ENCODE data around the gene METTL27.
"Not testable (repeated sequence)": the region's sequence is repeated elsewhere in the genome, so short reads cannot be mapped to it uniquely, and the experiment has no call there.

METTL27 gene

DNA sequence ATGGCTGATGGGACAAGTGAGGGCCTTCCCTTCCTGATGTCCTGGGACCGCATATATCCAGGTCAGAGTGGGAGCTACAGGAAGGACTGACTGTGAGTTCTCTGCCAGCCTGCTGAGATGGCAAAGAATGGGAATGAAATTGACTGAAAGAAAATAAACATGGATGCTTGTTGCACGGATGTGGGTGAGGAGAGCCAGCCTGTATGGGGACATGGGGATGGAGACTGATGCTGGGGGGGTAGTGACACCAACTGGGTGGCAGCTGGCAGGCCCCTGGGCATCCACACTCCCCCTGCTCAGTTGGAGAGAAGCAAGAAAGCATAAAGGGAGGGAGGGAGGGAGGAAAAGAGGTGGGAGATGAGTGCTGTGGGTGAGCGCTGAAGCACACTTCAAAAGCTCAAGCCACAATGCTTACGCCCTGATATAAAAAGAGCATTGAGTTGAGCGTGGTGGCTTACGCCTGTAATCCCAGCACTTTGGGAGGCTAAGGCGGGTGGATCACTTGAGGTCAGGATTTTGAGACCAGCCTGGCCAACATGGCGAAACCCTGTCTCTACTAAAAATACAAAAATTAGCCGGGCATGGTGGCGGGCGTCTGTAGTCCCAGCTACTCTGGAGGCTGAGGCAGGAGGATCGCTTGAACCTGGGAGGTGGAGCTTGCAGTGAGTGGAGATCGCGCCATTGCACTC is 20.6 kb downstream of the METTL27 start:
- not testable (repeated sequence) for FAIRE-seq; DNase-seq (ENCODE audit: low spot score)

DNA sequence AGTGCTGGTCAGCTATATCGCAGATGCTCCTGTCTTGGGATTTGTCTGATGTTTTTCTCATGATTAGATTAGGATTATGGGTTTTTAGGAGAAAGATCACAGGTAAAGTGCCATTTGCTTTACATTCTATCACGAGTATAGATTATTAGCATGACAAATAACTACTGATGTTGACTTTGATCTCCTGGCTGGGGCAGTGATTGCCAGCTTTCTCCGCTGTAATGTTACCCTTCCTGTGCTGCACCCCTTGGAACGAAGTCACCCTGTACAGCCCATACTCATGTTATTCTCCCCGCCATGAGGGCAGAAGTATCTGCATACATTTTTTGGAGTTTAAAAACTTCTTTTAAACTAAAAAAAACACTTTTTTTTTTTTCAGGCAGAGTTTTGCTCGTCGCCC is 22.3 kb downstream of the METTL27 start:
- FAIRE-seq: no peak
- no peak for DNase-seq (ENCODE audit: low spot score)

DNA sequence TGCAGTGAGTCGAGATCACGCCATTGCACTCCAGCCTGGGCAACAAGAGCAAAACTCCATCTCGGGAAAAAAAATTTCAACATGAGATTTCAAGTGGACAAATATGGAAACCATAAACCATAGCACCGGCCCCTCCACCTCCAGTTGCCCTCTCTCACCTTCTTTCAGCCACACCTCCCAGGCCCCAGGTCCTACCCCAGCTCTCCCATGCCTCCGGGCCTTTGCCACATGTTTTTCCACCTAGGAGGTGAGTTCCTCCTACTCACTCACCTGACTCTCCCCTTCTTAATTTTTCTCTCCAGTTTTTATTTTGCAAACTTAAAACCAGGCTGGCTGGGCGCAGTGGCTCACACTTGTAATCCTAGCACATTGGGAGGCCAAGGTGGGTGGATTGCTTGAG is 25.2 kb downstream of the METTL27 start:
- DNase-seq (ENCODE audit: low spot score) (no peak), FAIRE-seq (no peak)

DNA sequence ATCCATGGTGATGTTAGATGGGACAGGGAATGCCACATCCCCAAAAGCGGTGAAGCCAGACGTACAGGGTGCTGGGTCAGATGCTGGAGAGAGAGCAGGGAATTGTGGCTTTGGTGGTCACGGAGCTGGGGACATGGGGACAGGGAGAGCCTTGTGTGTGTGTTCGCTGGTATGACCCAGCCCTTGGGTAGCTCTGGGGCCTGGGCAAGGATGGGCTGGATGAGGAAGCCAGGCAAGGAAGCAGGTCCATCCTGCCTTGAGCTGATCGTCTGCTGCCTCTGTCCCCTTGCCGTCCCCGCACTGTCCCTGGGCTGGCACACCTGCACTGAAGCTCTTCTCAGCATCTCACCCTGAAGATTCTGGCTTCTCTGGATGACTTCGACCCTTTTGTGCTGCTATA is 26.9 kb downstream of the METTL27 start:
- no peak for DNase-seq (ENCODE audit: low spot score)
- FAIRE-seq: no peak

DNA sequence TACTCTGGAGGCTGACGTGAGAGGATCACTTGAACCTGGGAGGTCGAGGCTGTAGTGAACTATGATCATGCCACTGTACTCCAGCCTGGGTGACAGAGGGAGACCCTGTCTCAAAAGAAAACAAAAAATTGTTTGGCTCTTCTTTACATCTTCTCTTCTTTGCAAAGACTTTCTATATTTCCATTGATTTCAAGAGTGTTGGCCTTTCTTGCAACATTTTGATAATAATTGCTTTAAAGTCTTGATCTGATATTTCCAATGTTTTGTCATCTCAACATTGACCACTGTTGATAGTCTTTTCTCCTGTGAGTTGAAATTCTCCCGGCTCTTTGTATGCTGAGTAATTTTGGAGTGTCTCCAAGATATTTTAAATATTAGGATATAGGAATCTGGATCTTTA is 29.3 kb downstream of the METTL27 start:
- DNase-seq (ENCODE audit: low spot score): no peak
- FAIRE-seq: no peak

DNA sequence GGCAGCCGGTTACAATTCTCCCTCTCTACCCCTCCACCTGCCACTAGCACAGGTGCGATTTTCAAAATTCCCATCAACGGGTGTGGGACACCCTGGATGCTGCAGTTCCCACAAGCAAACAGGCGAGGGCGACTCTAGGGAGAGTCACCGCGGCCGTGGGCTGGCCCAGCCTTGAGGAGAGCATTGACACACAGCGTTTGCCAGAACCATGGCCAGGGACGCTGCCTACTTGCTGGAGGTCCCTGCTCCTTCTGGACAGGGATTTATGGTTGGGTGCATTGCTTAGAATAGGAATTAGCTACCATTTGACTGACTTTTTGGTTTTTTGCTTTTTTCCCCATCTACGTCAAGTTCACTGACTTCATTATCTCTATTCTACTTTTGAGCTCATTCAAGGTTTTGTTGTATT is 30.6 kb downstream of the METTL27 start:
- DNase-seq (ENCODE audit: low spot score): peak; percentile 78
- FAIRE-seq: peak; percentile 35

DNA sequence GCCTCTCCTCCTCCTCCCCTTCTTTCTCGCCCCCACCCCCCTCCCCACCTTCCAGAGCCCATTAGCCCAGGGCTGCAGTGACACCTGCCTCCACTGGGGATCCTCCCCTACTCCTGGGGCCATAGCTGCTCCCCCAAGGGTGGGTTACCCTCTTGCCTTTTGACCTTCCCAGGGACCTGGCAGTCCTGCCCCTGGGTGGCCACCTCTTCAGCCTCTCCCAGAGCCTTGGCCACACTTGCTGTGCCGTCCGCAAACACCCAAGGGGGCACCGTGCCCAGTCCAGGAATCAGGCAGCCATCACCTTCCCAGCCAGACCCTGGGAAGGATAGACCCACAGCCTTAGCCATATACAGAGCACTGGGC is 31.3 kb downstream of the METTL27 start:
- FAIRE-seq (no peak), DNase-seq (ENCODE audit: low spot score) (no peak)

DNA sequence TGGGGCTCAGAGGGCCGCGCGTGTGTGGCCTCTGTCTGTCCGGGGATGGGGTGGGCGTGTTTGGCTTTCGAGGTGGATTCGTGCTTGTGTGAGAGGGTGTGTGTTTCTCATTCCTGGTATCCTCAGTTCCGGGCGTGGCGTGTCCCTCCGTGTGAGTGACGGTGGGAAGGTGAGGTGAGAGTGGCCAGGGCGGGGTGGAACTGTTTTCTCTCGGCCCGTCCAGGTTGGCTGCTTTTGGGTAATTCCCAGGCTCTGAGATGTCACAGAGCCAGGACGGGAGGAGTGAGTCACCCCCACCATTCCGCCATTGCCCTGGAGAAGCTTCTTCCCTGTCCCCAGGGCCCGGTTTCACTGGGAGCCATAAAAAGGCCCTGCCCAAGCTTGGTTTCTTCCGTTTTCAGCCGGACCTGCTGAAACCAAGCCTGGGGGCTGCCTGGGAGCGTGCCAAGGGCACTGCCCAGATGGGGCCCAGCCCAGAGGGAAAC is 32.8 kb downstream of the METTL27 start:
- no peak for FAIRE-seq
- peak; percentile 42 for DNase-seq (ENCODE audit: low spot score)

DNA sequence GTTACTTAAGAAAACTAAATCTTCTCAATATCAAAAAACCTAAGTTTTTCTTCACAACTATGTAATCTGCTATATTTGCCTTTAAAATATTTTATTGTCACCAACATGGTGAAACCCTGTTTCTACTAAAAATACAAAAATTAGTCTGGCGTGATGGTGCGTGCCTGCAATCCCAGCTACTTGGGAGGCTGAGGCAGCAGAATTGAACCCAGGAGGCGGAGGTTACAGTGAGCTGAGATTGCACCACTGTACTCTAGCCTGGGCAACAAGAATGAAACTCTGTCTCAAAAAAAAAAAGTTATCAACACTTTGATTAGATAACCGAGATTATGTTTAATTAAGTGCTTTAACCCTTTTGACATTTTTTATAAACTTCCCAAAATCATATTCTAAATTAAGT is 39.9 kb downstream of the METTL27 start:
- DNase-seq (ENCODE audit: low spot score) (no peak), FAIRE-seq (no peak)

DNA sequence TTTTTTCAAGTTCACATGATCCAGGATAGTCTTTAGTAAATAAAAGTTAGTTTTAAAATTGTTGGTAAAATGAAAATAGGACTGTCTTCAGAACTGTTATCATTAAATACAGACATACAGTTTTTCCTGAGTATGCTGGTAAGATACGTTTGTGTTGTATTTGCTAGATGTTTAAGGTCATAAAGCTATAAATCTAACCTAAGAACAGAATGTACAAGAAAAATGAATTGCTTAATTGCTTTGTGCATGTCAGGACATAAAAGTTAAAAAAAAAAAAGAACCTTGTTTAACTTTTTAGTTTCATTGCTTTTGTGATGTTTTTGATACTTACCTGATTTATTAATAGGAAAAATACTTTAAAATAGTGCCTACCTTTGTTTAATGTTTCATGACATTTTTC is 40.7 kb downstream of the METTL27 start:
- no peak for FAIRE-seq
- no peak for DNase-seq (ENCODE audit: low spot score)

DNA sequence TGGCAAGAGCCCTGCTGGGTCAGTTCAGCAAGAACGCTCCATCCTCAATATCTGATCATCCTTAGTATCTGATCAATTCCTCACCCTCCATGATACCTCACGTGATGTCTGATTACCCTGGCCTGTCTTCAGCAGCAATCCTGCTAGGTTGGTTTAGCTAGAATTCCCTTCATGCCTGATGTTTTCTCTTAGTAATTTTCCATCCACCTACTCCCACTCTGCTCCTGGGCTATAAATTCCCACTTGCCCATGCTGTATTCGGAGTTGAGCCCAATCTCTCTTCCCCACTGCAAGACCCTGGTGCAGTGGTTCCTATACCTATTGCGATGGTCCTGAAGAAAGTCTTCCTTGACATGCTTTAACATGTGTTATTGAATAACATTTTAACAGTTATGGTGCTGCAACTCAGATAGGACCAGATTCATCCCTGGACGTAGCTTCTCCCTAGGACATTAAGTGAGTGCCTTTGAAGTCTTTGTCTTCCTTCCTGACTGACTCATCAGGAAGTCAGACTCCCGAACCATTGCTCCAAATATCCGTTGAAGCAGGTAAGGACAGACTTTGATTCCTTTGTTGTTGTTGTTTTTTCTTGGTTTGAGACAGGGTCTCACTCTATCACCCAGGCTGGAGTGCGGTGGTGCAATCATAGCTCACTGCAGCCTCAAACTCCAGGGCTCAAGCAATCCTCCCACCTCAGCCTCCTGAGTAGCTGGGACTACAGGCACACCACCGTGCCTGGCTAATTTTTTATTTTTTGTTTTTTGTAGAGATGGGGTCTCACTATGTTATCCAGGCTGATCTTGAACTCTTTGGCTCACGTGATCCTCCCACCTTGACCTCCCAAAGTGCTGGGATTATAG is 42.8 kb downstream of the METTL27 start:
- FAIRE-seq: no peak

DNA sequence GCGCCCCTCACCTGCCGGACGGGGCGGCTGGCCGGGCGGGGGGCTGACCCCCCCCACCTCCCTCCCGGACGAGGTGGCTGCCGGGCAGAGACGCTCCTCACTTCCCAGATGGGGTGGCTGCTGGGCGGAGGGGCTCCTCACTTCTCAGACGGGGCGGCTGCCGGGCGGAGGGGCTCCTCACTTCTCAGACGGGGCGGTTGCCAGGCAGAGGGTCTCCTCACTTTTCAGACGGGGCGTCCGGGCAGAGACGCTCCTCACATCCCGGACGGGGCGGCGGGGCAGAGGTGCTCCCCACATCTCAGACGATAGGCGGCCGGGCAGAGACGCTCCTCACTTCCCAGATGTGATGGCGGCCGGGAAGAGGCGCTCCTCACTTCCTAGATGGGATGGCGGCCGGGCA is 45.1 kb downstream of the METTL27 start:
- DNase-seq (ENCODE audit: low spot score); FAIRE-seq: not testable (repeated sequence)

More for the DNA sequence above, 42.8 kb downstream of the METTL27 start:
- peak; percentile 43 for DNase-seq (ENCODE audit: low spot score)

DNA sequence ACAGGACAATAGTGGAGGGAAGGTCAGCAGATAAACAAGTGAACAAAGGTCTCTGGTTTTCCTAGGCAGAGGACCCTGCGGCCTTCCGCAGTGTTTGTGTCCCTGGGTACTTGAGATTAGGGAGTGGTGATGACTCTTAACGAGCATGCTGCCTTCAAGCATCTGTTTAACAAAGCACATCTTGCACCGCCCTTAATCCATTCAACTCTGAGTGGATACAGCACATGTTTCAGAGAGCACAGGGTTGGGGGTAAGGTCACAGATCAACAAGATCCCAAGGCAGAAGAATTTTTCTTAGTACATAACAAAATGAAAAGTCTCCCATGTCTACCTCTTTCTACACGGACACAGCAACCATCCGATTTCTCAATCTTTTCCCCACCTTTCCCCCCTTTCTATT is 45.7 kb downstream of the METTL27 start:
- FAIRE-seq: not testable (repeated sequence)

DNA sequence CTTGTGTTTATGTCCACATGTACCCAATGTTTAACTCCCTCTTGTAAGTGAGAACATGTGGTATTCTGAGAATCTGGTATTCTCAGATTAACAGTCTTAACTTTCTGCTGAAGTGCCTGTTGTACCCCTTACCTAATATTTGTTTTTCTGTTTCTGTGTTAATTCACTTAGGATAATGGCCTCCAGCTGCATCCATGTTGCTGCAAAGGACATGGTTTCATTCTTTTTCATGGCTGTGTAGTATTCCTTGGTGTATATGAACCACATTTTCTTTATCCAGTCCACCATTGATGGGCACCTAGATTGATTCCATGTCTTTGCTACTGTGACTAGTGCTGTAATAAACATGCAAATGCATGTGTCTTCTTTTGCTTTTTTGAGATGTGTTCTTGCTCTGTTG is 47.1 kb downstream of the METTL27 start:
- DNase-seq (ENCODE audit: low spot score); FAIRE-seq: not testable (repeated sequence)

More for the DNA sequence above, 45.7 kb downstream of the METTL27 start:
- not testable (repeated sequence) for DNase-seq (ENCODE audit: low spot score)

DNA sequence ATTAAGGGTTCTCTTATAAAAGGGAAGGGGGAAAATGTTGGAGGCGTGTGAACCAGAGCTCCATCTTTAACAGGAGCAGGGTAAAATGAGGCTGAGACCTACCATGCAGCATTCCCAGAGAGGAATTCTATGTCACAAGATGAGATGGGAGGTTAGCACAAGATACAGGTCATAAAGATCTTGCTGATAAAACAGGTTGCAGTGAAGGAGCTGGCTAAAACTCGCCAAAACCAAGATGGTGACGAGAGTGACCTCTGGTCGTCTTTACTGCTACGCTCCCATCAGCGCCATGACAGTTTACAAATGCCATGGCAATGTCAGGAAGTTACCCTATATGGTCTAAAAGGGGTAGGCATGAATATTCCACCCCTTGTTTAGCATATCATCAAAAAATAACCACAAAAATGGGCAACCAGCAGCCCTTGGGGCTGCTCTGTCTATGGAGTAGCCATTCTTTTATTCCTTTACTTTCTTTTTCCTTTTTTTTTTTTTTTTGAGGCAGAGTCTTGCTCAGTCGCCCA is 51.1 kb downstream of the METTL27 start:
- DNase-seq (ENCODE audit: low spot score); FAIRE-seq: not testable (repeated sequence)

DNA sequence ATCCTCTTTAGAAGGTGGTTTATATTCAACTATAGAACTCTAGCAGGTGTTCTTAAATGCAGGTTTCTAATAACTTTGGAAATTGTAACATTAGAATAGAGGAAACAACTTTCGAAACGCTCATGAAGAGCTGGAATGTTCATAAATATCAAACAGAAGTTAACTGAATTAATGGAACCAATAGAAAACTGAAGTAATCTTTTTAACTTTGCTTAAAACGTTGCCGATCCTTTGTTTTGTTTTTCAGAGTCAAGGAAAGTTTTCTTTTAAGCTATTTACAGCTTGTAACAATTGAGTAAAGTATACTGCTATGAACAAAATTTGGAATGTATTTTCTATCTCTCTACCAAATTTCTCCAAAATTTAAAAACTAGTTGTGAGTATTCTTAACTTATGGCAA is 53.3 kb downstream of the METTL27 start:
- DNase-seq (ENCODE audit: low spot score) (no peak), FAIRE-seq (no peak)

DNA sequence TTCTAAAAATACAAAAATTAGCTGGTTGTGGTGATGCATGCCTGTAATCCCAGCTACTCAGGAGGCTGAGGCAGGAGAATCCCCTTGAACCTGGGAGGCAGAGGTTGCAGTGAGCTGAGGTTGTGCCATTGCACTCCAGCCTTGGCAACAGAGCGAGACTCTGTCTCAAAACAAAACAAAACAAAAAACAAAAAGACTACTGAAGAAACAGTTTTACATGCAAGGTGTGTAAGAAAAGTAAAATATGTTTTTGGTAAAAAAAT is 54.6 kb downstream of the METTL27 start:
- not testable (repeated sequence) for DNase-seq (ENCODE audit: low spot score); FAIRE-seq

DNA sequence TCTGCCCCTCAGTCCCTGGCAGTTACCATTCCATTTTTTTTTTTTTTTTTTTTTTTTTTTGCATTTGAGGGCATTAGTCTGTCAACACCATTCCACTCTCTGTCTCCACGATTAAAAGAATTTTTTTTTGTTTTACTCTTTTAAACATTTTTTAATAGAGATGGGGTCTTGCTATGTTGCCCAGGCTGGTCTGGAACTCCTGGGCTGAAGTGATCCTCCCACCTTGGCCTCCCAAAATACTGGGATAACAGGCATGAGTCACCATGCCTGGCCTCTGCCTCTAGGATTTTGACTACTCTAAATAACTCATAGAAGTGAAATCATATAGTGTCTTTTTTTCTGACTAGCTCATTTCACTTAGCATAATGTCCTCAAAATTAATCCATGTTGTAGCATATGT is 55.7 kb downstream of the METTL27 start:
- FAIRE-seq (no peak), DNase-seq (ENCODE audit: low spot score) (no peak)
